DMS114 treated with DMSO at 0.1 percent for 48 hours (cell line): ENCODE measurements around the gene MYH14.

Experiments used
- DNase-seq: peaks from one replicate; lab custom pipeline; 2025; ENCODE audit not compliant: unreplicated experiment; lab: John Stamatoyannopoulos, UW

The MYH14 gene

DNA sequence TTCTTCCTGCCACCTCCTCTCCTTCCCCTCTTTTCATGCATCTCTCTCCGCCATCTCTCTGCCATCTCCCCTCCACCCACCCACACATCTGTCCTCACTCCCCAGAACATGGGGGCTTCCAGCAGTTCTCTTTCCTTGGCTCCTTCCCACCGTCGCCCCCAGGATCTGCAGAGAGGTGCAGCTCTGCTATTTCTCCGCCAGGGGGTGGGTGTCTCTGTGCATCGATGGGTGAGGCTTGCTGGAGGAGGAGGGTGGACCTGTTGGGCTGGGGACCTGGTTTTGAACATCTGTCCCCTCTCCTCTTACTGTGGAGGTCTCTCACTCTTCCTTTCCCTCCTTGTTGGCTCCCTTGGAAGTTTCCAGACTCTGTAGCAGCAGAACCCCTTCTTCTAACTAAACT lies 51.7 kb downstream of the MYH14 start:
- no peak for DNase-seq

- no peak for DNase-seq
Measured at GRCh38 chr19:50257141-50257540, 53.7 kb downstream of the MYH14 start.

DNA sequence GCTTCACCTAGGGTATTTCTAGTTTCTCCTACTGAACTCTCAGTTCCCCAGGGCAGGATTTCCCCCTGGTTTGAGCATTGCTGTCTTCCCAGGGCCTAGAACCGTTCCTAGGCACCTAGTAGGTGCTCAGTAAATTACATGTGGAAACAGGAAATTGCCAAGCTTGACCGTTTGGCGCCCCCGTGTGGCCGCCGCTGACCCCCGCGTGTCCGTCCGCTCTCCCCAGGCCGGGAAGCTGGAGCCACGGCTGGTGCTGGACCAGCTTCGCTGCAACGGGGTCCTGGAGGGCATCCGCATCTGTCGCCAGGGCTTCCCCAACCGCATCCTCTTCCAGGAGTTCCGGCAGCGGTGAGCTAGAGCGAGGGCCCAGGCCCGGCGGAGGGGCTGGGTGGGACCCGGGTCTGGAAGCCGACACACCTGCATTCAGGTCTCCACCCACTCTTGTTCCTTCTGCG lies 55.5 kb downstream of the MYH14 start:
- DNase-seq: no peak

GRCh38 chr19:50261446-50261970 lies 58.1 kb downstream of the MYH14 start:
- no peak for DNase-seq

GRCh38 chr19:50263176-50263575 lies 59.8 kb downstream of the MYH14 start:
- DNase-seq: no peak

DNA sequence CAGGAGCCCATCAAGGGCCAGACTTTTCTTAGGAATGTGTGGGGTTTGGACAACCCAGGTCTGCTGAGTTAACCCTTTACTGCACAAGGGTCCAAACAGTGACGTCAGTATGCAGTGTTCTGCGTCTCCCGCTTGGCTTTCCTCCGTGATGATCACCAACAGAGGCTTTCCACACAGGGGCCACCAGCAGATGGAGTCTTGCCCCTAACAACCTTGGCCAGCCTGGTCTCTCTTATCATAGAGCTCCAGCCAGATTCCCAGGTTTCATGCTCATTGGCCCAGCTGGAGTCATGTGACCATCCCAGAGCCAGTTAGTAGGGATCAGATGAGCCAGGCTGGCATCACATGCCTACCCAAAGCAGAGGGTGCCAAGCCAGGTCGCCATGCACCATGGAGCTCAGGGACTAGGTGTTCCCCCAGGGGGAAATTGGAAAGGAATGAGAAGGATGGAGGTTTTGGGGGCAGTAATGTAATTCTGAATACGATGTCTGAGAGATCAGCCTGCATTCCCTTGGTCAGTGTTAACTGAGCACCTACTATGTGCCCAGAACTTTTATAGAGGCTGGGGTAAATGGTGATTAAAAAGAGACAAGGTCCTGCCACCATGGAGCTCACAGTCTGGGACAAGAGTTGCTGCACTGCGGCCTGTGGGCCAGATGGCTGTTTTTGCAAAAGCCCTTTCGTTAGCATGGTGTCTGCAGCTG lies 61.2 kb downstream of the MYH14 start:
- DNase-seq: no peak

DNA sequence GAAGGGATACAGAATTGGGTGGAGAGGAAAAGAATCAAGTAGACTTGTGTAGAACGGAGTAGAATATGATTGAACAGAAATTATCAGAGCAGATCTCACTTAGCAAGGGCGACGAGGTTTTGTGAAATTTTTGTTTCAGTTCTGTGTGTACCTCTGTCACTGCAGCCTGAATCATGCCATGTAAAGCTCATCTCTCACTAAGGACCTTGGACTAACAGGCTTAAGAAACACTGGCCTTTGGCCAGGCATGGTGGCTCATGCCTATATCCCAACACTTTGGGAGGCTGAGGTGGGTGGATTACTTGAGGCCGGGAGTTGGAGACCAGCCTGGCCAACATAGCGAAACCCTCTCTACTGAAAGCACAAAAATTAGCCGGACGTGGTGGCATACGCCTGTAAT lies 62.6 kb downstream of the MYH14 start:
- DNase-seq: no peak

DNA sequence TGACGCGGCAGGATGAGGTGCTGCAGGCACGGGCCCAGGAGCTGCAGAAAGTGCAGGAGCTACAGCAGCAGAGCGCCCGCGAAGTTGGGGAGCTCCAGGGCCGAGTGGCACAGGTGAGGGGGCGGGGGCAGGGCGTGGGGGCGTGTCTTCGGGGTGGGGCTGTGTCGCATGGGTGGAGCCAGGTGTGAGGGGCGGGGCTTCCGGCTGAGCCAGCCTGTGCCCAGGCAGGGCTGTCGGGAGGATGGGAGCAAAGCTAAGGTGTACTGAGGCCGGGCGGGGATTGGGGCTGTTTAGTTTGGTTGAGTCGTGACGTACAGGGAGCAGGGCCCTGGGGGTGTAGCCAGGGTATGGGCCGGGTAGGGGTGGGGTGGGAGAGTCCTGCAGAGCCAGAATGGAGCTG lies 63.5 kb downstream of the MYH14 start:
- no peak for DNase-seq

GRCh38 chr19:50268041-50268440 lies 64.6 kb downstream of the MYH14 start:
- no peak for DNase-seq

GRCh38 chr19:50268501-50268900 lies 65.1 kb downstream of the MYH14 start:
- DNase-seq: no peak

- no peak for DNase-seq
Measured at GRCh38 chr19:50269653-50270052, 66.2 kb downstream of the MYH14 start.

DNA sequence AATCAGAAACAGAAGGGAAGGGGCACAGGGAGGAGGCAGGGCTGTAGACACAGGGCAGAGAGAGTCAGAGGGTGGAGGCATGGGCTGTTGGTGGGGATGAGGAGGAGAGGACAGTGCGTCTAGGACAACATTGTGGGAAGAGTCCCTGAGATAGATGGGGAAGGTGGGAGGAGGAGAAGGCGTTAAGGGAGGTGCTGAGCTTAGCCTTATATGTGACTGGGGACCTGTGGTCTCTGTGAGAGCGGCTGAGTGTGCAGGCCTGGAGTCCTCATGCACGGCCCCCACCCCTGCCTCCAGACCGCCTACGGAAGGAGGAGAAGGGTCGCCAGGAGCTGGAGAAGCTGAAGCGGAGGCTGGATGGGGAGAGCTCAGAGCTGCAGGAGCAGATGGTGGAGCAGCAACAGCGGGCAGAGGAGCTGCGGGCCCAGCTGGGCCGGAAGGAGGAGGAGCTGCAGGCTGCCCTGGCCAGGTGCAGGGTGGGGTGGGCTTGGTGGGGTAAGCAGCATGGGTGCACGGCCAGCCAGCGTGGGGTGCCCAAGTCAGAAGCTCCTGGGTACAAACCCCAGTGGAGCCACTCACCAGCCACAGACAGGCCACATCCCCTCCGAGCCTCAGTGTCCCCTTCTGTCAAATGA lies 69.0 kb downstream of the MYH14 start:
- DNase-seq: no peak

GRCh38 chr19:50273821-50274220 lies 70.4 kb downstream of the MYH14 start:
- DNase-seq: no peak

DNA sequence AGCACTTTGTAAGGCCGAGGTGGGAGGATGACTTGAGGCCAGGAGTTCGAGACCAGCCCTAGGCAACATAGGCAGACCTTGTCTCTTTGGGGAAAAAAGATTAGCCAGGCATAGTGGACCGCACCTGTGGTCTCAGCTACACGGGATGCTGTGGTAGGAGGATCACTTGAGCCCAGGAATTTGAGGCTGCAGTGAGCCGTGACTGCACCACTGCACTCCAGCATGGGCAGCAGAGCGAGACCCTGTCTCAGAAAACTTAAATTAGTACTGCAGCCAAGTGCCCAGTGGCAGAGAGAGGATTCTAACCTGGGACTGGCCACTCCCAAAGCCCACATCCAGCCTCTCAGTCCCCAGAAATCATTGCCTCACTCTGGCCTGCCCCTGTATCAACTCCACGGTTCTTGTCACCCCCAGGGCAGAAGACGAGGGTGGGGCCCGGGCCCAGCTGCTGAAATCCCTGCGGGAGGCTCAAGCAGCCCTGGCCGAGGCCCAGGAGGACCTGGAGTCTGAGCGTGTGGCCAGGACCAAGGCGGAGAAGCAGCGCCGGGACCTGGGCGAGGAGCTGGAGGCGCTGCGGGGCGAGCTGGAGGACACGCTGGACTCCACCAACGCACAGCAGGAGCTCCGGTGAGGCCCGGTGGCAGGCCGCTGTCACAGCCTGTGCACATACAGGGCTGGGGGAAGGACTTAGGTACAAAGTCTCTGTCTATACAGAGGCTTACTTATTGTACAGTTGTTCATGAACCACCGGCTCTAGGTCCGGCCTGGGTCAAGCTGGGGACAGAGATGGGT lies 72.4 kb downstream of the MYH14 start:
- no peak for DNase-seq

- no peak for DNase-seq
Measured at GRCh38 chr19:50276370-50277063, 73.1 kb downstream of the MYH14 start.

- DNase-seq: no peak
Measured at GRCh38 chr19:50277966-50278580, 74.7 kb downstream of the MYH14 start.

DNA sequence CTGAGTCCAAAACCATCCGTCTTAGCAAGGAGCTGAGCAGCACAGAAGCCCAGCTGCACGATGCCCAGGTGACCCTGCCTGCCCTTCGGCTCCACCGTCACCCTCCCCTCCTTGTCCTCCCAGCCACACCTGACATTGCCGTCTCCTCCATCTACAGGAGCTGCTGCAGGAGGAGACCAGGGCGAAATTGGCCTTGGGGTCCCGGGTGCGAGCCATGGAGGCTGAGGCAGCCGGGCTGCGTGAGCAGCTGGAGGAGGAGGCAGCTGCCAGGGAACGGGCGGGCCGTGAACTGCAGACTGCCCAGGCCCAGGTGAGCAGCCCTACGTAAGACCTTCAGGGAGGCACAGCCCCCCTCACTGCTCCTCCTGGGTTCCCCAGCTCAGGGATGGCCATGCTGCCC lies 76.7 kb downstream of the MYH14 start:
- DNase-seq: no peak

DNA sequence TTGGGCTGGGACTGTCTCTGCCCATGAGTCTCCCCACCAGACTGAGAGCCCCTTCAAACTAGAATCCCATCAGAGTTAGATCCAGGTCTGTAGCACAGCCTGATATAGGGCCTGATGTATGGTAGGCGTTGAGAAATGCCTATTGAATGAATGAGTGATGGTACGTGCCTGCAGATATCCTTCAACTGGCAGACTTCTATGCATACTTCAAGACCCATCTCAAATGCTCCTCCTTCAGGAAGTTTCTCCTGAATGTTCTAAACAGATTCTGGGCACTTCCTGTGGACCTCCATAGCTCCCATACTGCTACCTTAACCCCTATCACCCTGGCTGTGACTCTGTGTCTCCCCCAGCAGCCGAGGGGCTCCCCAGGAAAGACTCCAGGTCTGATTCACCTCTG lies 77.6 kb downstream of the MYH14 start:
- DNase-seq: no peak

GRCh38 chr19:50281491-50281890 lies 78.1 kb downstream of the MYH14 start:
- DNase-seq: no peak

DNA sequence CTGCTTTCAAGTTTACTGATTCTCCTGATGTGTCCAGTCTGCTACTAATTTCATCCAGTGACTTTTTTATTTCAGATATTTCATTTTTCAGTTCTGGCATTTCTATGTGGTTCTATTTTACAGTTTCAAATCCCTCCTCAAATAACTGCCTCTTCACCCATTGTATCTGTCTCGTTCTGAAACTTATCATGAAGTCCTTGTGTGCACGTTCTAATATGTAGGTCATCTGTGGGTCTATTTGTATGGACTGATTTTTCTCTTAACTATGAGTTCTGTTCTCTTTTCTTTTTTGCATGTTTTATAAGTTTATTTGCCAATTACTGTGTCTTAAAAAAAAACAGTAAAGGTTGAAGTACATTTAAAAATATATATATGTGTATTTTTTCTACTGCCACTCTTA lies 82.4 kb downstream of the MYH14 start:
- DNase-seq: no peak

GRCh38 chr19:50286443-50286842 lies 83.0 kb downstream of the MYH14 start:
- no peak for DNase-seq
